ENCODE measurements around the gene BAIAP2.
"Not testable (repeated sequence)": the region's sequence is repeated elsewhere in the genome, so short reads cannot be mapped to it uniquely, and the experiment has no call there.

BAIAP2 gene

GRCh38 chr17:81000631-81001357, 34.2 kb upstream of the BAIAP2 start:
- no peak for DNase-seq (ENCODE audit: low spot score)

GRCh38 chr17:81002013-81002384, 33.0 kb upstream of the BAIAP2 start:
- DNase-seq (ENCODE audit: low spot score): no peak

GRCh38 chr17:81002409-81003361, 32.3 kb upstream of the BAIAP2 start:
- DNase-seq (ENCODE audit: low spot score): peak; percentile 66

- no peak for DNase-seq (ENCODE audit: low spot score)
These were observed 31.1 kb upstream of the BAIAP2 start for GRCh38 chr17:81003711-81004475.

- DNase-seq (ENCODE audit: low spot score): no peak
These were observed 28.1 kb upstream of the BAIAP2 start for GRCh38 chr17:81006891-81007290.

- DNase-seq (ENCODE audit: low spot score): no peak
These were observed 26.8 kb upstream of the BAIAP2 start for GRCh38 chr17:81008140-81008539.

- DNase-seq (ENCODE audit: low spot score): no peak
These were observed 25.8 kb upstream of the BAIAP2 start for GRCh38 chr17:81009136-81009535.

- no peak for DNase-seq (ENCODE audit: low spot score)
These were observed 24.0 kb upstream of the BAIAP2 start for GRCh38 chr17:81010935-81011334.

GRCh38 chr17:81011951-81012350, 23.0 kb upstream of the BAIAP2 start:
- no peak for DNase-seq (ENCODE audit: low spot score)

GRCh38 chr17:81012574-81013447, 22.1 kb upstream of the BAIAP2 start:
- DNase-seq (ENCODE audit: low spot score): no peak

- no peak for DNase-seq (ENCODE audit: low spot score)
These were observed 21.3 kb upstream of the BAIAP2 start for GRCh38 chr17:81013642-81014041.

GRCh38 chr17:81015136-81015535, 19.8 kb upstream of the BAIAP2 start:
- no peak for DNase-seq (ENCODE audit: low spot score)

- DNase-seq (ENCODE audit: low spot score): no peak
These were observed 18.4 kb upstream of the BAIAP2 start for GRCh38 chr17:81016575-81016974.

GRCh38 chr17:81017330-81017729, 17.6 kb upstream of the BAIAP2 start:
- not testable (repeated sequence) for DNase-seq (ENCODE audit: low spot score)

GRCh38 chr17:81018044-81018802, 16.7 kb upstream of the BAIAP2 start:
- DNase-seq (ENCODE audit: low spot score): no peak

- DNase-seq (ENCODE audit: low spot score): no peak
These were observed 15.1 kb upstream of the BAIAP2 start for GRCh38 chr17:81019563-81020442.

GRCh38 chr17:81020443-81020766, 14.5 kb upstream of the BAIAP2 start:
- no peak for DNase-seq (ENCODE audit: low spot score)

- peak; percentile 23 for DNase-seq (ENCODE audit: low spot score)
These were observed 14.0 kb upstream of the BAIAP2 start for GRCh38 chr17:81020767-81021497.
